ENCODE measurements around the gene APEX1.

- no peak for TF ChIP-seq GATA3 (IDR thresholded peaks at IDR 0.05; ENCODE audit: low read depth, low read length)
- TF ChIP-seq GATA2 (IDR thresholded peaks at IDR 0.05; ENCODE audit: low read depth, low read length), result no peak
These were observed 25.0 kb upstream of the APEX1 start for GRCh38 chr14:20429801-20430669.

Data from SH-SY5Y (cell line).